Retinal pigment epithelial cell (primary cell): ENCODE data around the gene SPCS2.
"Not testable (repeated sequence)": the region's sequence is repeated elsewhere in the genome, so short reads cannot be mapped to it uniquely, and the experiment has no call there.

Experiments used
- DNase-seq: peaks from one replicate; pipeline ENCODE4 v3.0.0-alpha.2; 2010; ENCODE audit warnings: low read depth
- H3K4me3 ChIP-seq: 2 replicates; pipeline ENCODE4 v1.5.1; 2011; ENCODE audit warnings: mild to moderate bottlenecking, low read length, control low read depth, moderate library complexity
- TF ChIP-seq, protein P1 (sequence below): conservative IDR thresholded peaks from 2 replicates; pipeline ENCODE4 v1.5.1; 2011; ENCODE audit warnings: low read depth, low read length, control low read depth, inconsistent platforms

Gene SPCS2

DNA sequence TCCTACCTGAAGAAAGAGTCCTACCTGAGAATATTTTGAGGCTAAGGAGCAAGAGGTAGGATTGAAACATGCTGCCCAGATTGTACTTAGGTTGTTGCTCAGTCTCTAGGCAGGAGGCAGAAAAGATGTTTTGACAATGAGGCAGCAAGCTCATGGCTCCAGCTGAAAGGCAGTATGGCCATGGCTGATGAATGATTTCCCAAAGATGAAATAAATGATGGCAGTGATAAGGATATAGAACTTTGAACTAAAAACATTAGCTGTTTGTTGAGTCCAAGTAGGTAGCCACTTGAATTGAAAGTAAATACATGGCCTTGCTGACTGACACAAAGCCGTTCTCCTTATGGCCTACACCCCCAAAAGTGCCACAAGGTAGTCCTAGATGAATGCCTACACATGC lies 32.8 kb downstream of the SPCS2 start:
- DNase-seq, result no peak
- TF ChIP-seq, protein P1, sequence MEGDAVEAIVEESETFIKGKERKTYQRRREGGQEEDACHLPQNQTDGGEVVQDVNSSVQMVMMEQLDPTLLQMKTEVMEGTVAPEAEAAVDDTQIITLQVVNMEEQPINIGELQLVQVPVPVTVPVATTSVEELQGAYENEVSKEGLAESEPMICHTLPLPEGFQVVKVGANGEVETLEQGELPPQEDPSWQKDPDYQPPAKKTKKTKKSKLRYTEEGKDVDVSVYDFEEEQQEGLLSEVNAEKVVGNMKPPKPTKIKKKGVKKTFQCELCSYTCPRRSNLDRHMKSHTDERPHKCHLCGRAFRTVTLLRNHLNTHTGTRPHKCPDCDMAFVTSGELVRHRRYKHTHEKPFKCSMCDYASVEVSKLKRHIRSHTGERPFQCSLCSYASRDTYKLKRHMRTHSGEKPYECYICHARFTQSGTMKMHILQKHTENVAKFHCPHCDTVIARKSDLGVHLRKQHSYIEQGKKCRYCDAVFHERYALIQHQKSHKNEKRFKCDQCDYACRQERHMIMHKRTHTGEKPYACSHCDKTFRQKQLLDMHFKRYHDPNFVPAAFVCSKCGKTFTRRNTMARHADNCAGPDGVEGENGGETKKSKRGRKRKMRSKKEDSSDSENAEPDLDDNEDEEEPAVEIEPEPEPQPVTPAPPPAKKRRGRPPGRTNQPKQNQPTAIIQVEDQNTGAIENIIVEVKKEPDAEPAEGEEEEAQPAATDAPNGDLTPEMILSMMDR, result no peak

DNA sequence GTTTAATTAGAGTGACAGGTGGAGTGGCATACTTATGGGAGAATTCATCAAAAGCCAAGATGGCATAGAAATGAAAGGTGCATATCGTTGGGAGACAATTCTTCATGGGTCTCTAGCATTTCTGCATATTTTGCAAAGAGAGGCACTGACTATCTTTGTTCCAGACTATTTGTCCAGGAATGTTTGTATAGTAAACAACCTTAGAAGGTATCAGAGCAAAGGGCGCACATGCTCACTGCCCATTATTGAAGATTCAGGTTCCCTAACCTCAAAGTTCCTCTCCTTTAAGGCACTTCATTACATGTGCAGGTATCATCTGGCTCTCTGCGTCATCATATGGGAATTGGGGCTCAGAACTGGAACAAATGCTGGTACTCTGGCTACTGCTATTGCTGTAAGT lies 35.0 kb downstream of the SPCS2 start:
- TF ChIP-seq, protein P1, result no peak
- no peak overlapping the region for H3K4me3 ChIP-seq
- DNase-seq, result no peak

More for the DNA sequence above, 32.8 kb downstream of the SPCS2 start:
- no peak overlapping the region for H3K4me3 ChIP-seq

- DNase-seq, result no peak
- H3K4me3 ChIP-seq, result no peak overlapping the region
- TF ChIP-seq, protein P1, result no peak
These were observed 35.7 kb downstream of the SPCS2 start for GRCh38 chr11:74984730-74985129.

- TF ChIP-seq, protein P1, result no peak
- peak within 1 kb of the TSS; percentile 87 for H3K4me3 ChIP-seq
- peak; percentile 44 for DNase-seq
These were observed 39.6 kb downstream of the SPCS2 start, which contains the start of gene NEU3 for GRCh38 chr11:74988541-74989259. TSS of gene NEU3 (plus strand) at chr11:74988933. CDS start at chr11:74989061, 128 bp downstream.

DNA sequence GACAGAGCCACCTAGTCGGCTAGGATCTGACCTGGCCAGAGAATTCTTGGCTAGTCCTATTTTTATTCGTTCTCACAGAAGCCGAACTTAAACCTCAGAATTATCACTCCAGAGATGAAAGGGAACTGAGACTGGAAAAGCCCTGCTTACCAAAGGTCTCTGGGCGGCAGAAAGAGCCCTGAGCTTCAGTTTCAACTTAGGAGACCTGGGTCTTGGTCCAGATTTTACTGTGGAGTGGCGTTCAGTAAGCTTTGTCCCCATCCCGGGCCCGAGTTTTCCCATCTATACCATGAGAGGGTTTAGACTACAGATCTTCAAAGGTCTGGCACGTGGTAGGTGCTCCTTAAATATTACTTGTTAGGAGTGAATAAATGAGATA lies 40.2 kb downstream of the SPCS2 start:
- H3K4me3 ChIP-seq, result peak overlapping the region; percentile 87

DNA sequence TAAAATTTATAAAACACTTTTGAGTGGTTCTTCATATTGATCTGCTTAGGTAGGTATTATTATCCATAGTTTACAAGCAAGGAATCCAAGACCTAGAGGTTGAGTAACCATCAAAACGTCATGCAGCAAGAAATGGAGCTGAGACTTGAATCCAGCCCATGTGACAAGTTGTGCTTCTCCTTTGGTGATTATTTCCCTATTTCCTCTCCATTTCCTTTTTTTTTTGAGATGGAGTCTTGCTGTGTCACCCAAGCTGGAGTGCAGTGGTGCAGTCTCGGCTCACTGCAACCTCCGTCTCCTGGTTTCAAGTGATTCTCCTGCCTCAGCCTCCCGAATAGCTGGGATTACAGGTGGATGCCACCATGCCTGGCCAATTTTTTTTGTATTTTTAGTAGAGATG lies 41.1 kb downstream of the SPCS2 start:
- not testable (repeated sequence) for H3K4me3 ChIP-seq

More for the DNA sequence above, 40.2 kb downstream of the SPCS2 start:
- TF ChIP-seq, protein P1, result no peak
- DNase-seq, result no peak

DNA sequence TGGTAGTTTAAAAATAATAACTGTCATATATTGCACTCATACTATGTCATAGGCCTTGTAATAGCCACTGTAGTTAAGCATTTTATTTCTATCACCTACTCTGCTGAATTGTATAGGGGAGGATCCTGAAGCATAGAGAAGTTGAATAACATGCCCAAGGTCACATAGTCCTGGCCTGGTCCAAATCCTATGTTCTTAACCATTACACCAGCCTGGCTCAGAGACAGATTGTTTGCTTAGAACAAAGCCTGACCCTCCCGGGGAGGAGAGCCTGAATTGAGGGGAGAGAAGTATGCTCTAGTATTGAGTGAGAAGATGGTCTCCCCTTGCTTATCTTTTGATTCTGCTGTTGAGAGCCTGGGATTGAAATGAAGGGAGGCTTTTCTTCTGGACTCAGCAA lies 41.9 kb downstream of the SPCS2 start:
- DNase-seq, result no peak
- no peak overlapping the region for H3K4me3 ChIP-seq
- TF ChIP-seq, protein P1, result no peak

More for the DNA sequence above, 41.1 kb downstream of the SPCS2 start:
- not testable (repeated sequence) for DNase-seq
